Trophoblast cell (in vitro differentiated cells and primary cell): ENCODE results near the gene LOX.

Experiments
- DNase-seq, 2 donors: peaks; one replicate each; pipeline ENCODE4 v3.0.0-alpha.2; 2016
- H2AFZ ChIP-seq: 2 replicates; pipeline ENCODE4 v1.6.1; 2013; ENCODE audit warnings: low read length, moderate library complexity, mild to moderate bottlenecking; ENCODE audit not compliant: insufficient read depth, poor library complexity
- H2AK5ac ChIP-seq: 2 replicates; pipeline ENCODE4 v1.6.1; 2013; ENCODE audit warnings: mild to moderate bottlenecking, low read length
- H2BK120ac ChIP-seq: 2 replicates; pipeline ENCODE4 v1.6.1; 2013; ENCODE audit warnings: low read length, mild to moderate bottlenecking, moderate library complexity; ENCODE audit not compliant: insufficient read depth, poor library complexity
- H2BK12ac ChIP-seq: 2 replicates; pipeline ENCODE4 v1.6.1; 2013; ENCODE audit warnings: mild to moderate bottlenecking, low read length, moderate library complexity
- H2BK5ac ChIP-seq: 2 replicates; pipeline ENCODE4 v1.6.1; 2013; ENCODE audit warnings: low read length, low read depth, moderate library complexity, mild to moderate bottlenecking; ENCODE audit not compliant: poor library complexity
- H3K14ac ChIP-seq: 2 replicates; pipeline ENCODE4 v1.6.1; 2013; ENCODE audit warnings: mild to moderate bottlenecking, low read length
- H3K18ac ChIP-seq: 2 replicates; pipeline ENCODE4 v1.6.1; 2013; ENCODE audit warnings: mild to moderate bottlenecking, low read length
- H3K23ac ChIP-seq: 2 replicates; pipeline ENCODE4 v1.6.1; 2013; ENCODE audit warnings: low read length
- H3K27ac ChIP-seq: 2 replicates; pipeline ENCODE4 v1.5.1; 2013; ENCODE audit warnings: low read depth, mild to moderate bottlenecking, inconsistent platforms, low read length, moderate library complexity
- H3K27me3 ChIP-seq: 2 replicates; pipeline ENCODE4 v1.6.1; 2013; ENCODE audit warnings: inconsistent platforms, mild to moderate bottlenecking, low read length, moderate library complexity; ENCODE audit not compliant: insufficient read depth
- H3K36me3 ChIP-seq, 2 experiments: 1 replicate in 1 of 2; 2 replicates in 1 of 2; pipeline ENCODE4 v1.6.1; 2013; ENCODE audit warnings: low read length in 2 of 2, mild to moderate bottlenecking in 2 of 2, moderate library complexity in 1 of 2; ENCODE audit not compliant: insufficient read depth in 2 of 2, control insufficient read depth in 1 of 2
- H3K4ac ChIP-seq: 2 replicates; pipeline ENCODE4 v1.6.1; 2013; ENCODE audit warnings: low read depth, mild to moderate bottlenecking, low read length, moderate library complexity
- H3K4me1 ChIP-seq, 2 experiments: 1 replicate in 1 of 2; 2 replicates in 1 of 2; pipeline ENCODE4 v1.6.1; 2013; ENCODE audit warnings: low read length in 2 of 2, mild to moderate bottlenecking in 2 of 2, moderate library complexity in 1 of 2; ENCODE audit not compliant: insufficient read depth in 2 of 2, control insufficient read depth in 1 of 2
- H3K4me2 ChIP-seq: 2 replicates; pipeline ENCODE4 v1.6.1; 2013; ENCODE audit warnings: inconsistent platforms, mild to moderate bottlenecking, low read length, moderate library complexity
- H3K4me3 ChIP-seq: 2 replicates; pipeline ENCODE4 v1.5.1; 2013; ENCODE audit warnings: mild to moderate bottlenecking, low read depth, low read length, inconsistent platforms
- H3K79me1 ChIP-seq: one replicate; pipeline ENCODE4 v1.6.1; 2013; ENCODE audit warnings: low read length
- H3K79me2 ChIP-seq: 2 replicates; pipeline ENCODE4 v1.6.1; 2013; ENCODE audit warnings: low read length, mild to moderate bottlenecking; ENCODE audit not compliant: control insufficient read depth, insufficient read depth, poor library complexity
- H3K9ac ChIP-seq: 2 replicates; pipeline ENCODE4 v1.6.1; 2013; ENCODE audit warnings: mild to moderate bottlenecking, low read length
- H3K9me3 ChIP-seq: 2 replicates; pipeline ENCODE4 v1.6.1; 2013; ENCODE audit warnings: low read depth, mild to moderate bottlenecking, control low read depth, inconsistent platforms, low read length; ENCODE audit not compliant: insufficient read depth
- H4K12ac ChIP-seq: 2 replicates; pipeline ENCODE4 v1.6.1; 2013; ENCODE audit warnings: low read depth, mild to moderate bottlenecking, low read length, moderate library complexity
- H4K8ac ChIP-seq: 2 replicates; pipeline ENCODE4 v1.6.1; 2013; ENCODE audit warnings: low read depth, mild to moderate bottlenecking, low read length, moderate library complexity
- H4K91ac ChIP-seq: one replicate; pipeline ENCODE4 v1.6.1; 2013; ENCODE audit warnings: low read depth, mild to moderate bottlenecking, low read length, moderate library complexity
- WGBS: extraction: QIAGEN DNeasy Blood & Tissue Kit; methylation state at CpG from one replicate; pipeline ENCODE4 v1.1.7; 2013; ENCODE audit warnings: missing lambda C conversion rate; ENCODE audit not compliant: insufficient read length, insufficient coverage; ENCODE audit errors: extremely low coverage; 5-methylcytosine and 5-hydroxymethylcytosine counted together

Gene LOX

DNA sequence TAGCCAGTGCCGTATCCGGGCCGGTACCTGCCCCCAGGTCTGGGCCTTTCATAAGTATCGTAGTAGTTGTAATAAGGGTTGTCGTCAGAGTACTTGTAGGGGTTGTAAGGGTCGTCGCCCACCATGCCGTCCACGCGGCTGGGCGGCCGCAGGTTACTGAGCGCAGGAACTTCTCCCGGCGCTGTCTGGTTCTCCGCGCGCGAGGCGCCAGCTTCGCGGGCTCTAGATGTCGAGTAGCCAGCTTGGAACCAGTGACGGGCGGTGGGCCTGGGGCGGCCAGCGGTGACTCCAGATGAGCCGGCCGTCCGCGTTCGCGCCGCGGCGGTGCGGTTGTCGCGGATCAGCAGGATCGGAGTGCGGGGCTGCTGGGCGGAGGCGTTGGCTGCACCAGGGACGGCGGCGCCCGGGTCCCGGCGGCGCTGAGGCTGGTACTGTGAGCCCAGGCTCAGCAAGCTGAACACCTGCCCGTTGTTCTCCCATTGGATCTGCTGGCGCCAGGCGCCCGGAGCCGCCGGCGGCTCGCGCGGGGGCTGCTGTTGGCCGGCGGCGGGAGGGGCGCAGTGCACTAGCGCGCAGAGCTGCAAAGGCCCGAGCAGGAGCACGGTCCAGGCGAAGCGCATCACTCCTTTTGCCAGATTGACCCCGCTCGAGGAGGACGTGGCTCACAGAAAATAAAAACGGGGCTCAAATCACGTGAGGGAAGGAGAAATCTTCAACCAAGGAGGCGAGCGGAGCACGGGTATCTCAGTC, 518 bp downstream of the LOX start:
- no CpG with 5 or more reads among the region's 78 CpGs for WGBS
- H2BK12ac ChIP-seq, result no peak overlapping the region
- H3K27me3 ChIP-seq, result no peaks in the 10 kb centered on the region
- H2AFZ ChIP-seq, result peak overlapping the region; percentile 42
- H3K79me1 ChIP-seq, result peaks cover 4% of the 10 kb centered on the region
- H4K91ac ChIP-seq, result peak overlapping the region; percentile 41
- peak overlapping the region; percentile 48 for H3K27ac ChIP-seq
- H3K9ac ChIP-seq, result peak overlapping the region; percentile 13
- H3K9me3 ChIP-seq, result no peaks in the 10 kb centered on the region
- no peak overlapping the region for H4K8ac ChIP-seq
- H3K4me3 ChIP-seq, result peak overlapping the region; percentile 71
- H3K36me3 ChIP-seq, result peaks cover 0 to 2% of the 10 kb centered on the region in 2 experiments
- H3K4ac ChIP-seq, result no peak overlapping the region
- H3K4me1 ChIP-seq, result peaks cover 0 to 4% of the 10 kb centered on the region in 2 experiments
- H2BK120ac ChIP-seq, result peak overlapping the region; percentile 3
- H3K14ac ChIP-seq, result peak overlapping the region; percentile 11
- H3K4me2 ChIP-seq, result peak overlapping the region; percentile 94
- H3K79me2 ChIP-seq, result no peaks in the 10 kb centered on the region
- no peak overlapping the region for H4K12ac ChIP-seq
- no peak overlapping the region for H2BK5ac ChIP-seq
- no peak overlapping the region for H3K18ac ChIP-seq
- peak; percentile 8 to 37 for DNase-seq
- no peak overlapping the region for H3K23ac ChIP-seq
- no peak overlapping the region for H2AK5ac ChIP-seq

DNA sequence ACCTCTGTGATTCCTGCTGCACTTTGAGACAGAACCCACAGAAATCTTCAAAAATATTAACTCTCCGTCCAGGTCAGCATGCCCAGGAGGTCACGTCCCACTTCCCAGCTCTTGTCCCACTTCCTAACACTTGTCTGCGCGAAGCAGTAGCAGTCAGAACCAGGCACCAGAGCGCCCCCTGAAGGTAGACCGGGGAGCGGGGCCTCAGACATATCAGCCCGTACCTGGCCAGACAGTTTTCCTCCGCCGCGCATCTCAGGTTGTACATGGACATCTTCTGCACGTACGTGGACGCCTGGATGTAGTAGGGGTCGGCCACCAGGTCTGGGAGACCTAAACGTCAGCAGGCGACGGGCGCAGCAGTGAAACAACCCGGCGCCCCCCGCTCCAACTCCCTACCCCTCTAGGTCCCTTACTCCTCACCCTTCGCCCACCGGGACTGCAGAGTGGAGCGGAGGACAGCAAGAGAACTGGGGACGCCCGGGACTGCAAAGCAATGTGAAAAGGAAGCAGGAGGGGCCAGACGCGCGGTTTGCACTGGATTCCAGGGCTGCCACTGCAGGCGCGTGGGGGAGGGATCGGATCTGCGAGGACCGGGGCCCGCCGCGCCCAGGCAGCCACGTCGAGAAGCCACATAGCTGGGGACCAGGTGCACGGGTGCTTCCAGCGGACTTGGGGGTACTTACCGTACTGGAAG, 1.2 kb downstream of the LOX start:
- no peaks in the 10 kb centered on the region for H3K27me3 ChIP-seq
- no peak overlapping the region for H3K23ac ChIP-seq
- no peak overlapping the region for H3K4ac ChIP-seq
- H3K18ac ChIP-seq, result no peak overlapping the region
- DNase-seq, result peak; percentile 71 to 77
- peak overlapping the region; percentile 3 for H2BK120ac ChIP-seq
- peaks cover 0 to 2% of the 10 kb centered on the region in 2 experiments for H3K36me3 ChIP-seq
- no peaks in the 10 kb centered on the region for H3K9me3 ChIP-seq
- H4K8ac ChIP-seq, result no peak overlapping the region
- H3K79me1 ChIP-seq, result peaks cover 4% of the 10 kb centered on the region
- H2AK5ac ChIP-seq, result no peak overlapping the region
- H2BK5ac ChIP-seq, result no peak overlapping the region
- H3K4me2 ChIP-seq, result peak overlapping the region; percentile 94
- peak overlapping the region; percentile 41 for H4K91ac ChIP-seq
- no peaks in the 10 kb centered on the region for H3K79me2 ChIP-seq
- H3K4me3 ChIP-seq, result peak overlapping the region; percentile 71
- WGBS, result no CpG with 5 or more reads among the region's 43 CpGs
- H4K12ac ChIP-seq, result no peak overlapping the region
- peak overlapping the region; percentile 13 for H3K9ac ChIP-seq
- H3K14ac ChIP-seq, result peak overlapping the region; percentile 11
- H3K4me1 ChIP-seq, result peaks cover 0 to 4% of the 10 kb centered on the region in 2 experiments
- peak overlapping the region; percentile 28 for H2AFZ ChIP-seq
- H2BK12ac ChIP-seq, result no peak overlapping the region
- peak overlapping the region; percentile 9 for H3K27ac ChIP-seq

DNA sequence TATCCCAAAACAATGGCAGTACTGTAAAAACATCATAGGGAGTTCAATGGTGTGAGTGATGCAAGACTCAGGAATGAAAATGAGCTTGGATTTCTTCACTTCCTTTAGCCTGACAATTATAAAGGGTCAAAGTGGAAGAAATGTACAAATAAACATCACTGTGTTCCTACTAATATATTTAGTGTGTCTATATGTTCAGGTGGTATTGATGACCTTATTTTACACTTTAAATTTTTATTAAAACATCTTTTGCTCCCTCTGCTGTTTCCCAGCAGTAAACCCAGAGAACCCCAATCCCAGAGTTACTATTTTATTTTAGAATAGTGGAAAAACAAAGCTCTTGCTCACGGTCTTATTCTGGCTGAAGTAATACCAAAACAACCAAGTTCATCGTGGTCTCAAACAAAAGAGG, 2.0 kb downstream of the LOX start:
- no CpG with 5 or more reads among the region's 2 CpGs for WGBS
- Histone ChIP-seq H2BK5ac (no peak overlapping the region), H3K9me3 (no peaks in the 10 kb centered on the region), H3K27ac (no peak overlapping the region), H3K18ac (no peak overlapping the region), H4K8ac (no peak overlapping the region), H3K27me3 (no peaks in the 10 kb centered on the region), H3K4me3 (no peak overlapping the region), H3K79me2 (no peaks in the 10 kb centered on the region), H3K23ac (no peak overlapping the region), H3K4me1 (peaks cover 0 to 4% of the 10 kb centered on the region in 2 experiments), H3K79me1 (peaks cover 4% of the 10 kb centered on the region), H2AFZ (no peak overlapping the region), H3K14ac (no peak overlapping the region), H3K9ac (no peak overlapping the region), H4K12ac (no peak overlapping the region), H4K91ac (no peak overlapping the region), H3K4me2 (no peak overlapping the region), H2AK5ac (no peak overlapping the region), H3K4ac (no peak overlapping the region), H2BK120ac (no peak overlapping the region), H2BK12ac (no peak overlapping the region), H3K36me3 (peaks cover 0 to 2% of the 10 kb centered on the region in 2 experiments)
- DNase-seq, result peak in 1 of 2 donors; percentile 50

DNA sequence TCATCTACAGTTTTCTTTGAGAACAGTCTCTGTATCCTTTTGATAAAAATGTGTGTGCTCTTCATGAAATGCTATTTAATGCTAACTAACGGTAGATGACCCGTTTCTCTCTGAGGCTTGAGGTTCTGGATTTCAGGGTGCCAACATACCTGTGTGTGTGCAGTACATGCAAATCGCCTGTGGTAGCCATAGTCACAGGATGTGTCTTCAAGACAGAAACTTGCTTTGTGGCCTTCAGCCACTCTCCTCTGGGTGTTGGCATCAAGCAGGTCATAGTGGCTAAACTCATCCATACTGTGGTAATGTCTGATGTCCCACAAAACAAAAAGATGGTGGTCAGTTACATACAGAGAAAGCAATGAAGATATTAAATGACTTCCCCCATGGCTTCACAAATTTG, 4.2 kb downstream of the LOX start:
- Histone ChIP-seq H2BK12ac (no peak overlapping the region), H2AK5ac (no peak overlapping the region), H4K91ac (no peak overlapping the region), H3K79me1 (peaks cover 4% of the 10 kb centered on the region), H3K14ac (no peak overlapping the region), H3K79me2 (no peaks in the 10 kb centered on the region), H4K12ac (no peak overlapping the region), H3K9me3 (no peaks in the 10 kb centered on the region), H3K27me3 (no peaks in the 10 kb centered on the region), H2BK5ac (no peak overlapping the region), H3K36me3 (peaks cover 0 to 2% of the 10 kb centered on the region in 2 experiments), H2AFZ (no peak overlapping the region), H3K23ac (no peak overlapping the region), H3K18ac (no peak overlapping the region), H3K27ac (no peak overlapping the region), H3K4me2 (no peak overlapping the region), H3K4ac (no peak overlapping the region), H4K8ac (no peak overlapping the region), H2BK120ac (no peak overlapping the region), H3K4me1 (peaks cover 0 to 4% of the 10 kb centered on the region in 2 experiments), H3K4me3 (no peak overlapping the region), H3K9ac (no peak overlapping the region)
- no peak for DNase-seq
- no CpG with 5 or more reads among the region's 3 CpGs for WGBS
